IPS-18c (cell line): Measurements from ENCODE around the gene ZNF697.
"Not testable (repeated sequence)": the region's sequence is repeated elsewhere in the genome, so short reads cannot be mapped to it uniquely, and the experiment has no call there.

ENCODE experiments used
- H3K4me3 ChIP-seq: 2 replicates; pipeline ENCODE4 v1.7.0; 2013; ENCODE audit warnings: low read depth, mild to moderate bottlenecking, low read length, moderate library complexity; ENCODE audit not compliant: insufficient read depth
- H3K9me3 ChIP-seq: one replicate; pipeline ENCODE4 v1.6.1; 2013; ENCODE audit warnings: mild to moderate bottlenecking, low read length, moderate library complexity; ENCODE audit not compliant: control insufficient read depth, insufficient read depth

ZNF697 gene

DNA sequence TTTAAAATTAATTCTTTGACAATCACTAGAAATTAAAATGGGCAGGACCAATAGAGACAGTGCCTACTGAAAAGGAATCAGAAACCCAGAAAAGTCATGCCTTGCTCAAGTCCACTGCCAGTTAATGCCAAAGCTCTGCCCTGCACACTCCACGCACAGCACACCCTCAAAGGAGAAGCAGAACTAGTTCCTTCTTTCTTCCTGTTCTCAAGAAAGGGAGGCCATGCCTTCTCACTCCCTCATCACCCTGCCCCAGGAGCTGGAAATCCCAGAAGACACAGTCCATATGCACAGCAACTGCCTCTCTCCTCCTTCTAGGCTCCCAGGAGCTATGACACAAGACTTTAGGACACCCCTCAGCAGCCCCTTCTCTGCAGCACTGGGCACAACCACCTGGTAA is 31.3 kb downstream of the ZNF697 start:
- H3K4me3 ChIP-seq, H3K9me3 ChIP-seq: not testable (repeated sequence)

DNA sequence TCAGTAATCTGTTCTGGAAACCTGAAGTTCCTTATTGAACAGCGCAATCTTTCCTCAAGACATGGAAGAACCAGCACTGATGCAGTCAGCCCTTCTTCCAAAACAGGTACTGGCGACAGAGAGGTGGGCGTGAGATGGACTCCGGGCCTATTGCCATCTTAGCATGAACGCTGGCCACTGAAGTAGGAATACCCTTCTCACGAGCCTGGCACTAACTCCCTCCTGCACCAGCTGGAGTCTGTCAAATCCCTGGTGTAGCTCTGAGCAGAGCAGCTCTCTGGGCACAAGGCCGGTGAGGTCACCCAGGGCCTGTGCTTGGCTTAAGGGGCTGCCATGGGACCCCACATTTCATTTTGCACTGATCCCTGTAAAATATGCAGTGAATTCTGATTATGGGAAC is 33.0 kb downstream of the ZNF697 start:
- H3K4me3 ChIP-seq, H3K9me3 ChIP-seq: not testable (repeated sequence)

DNA sequence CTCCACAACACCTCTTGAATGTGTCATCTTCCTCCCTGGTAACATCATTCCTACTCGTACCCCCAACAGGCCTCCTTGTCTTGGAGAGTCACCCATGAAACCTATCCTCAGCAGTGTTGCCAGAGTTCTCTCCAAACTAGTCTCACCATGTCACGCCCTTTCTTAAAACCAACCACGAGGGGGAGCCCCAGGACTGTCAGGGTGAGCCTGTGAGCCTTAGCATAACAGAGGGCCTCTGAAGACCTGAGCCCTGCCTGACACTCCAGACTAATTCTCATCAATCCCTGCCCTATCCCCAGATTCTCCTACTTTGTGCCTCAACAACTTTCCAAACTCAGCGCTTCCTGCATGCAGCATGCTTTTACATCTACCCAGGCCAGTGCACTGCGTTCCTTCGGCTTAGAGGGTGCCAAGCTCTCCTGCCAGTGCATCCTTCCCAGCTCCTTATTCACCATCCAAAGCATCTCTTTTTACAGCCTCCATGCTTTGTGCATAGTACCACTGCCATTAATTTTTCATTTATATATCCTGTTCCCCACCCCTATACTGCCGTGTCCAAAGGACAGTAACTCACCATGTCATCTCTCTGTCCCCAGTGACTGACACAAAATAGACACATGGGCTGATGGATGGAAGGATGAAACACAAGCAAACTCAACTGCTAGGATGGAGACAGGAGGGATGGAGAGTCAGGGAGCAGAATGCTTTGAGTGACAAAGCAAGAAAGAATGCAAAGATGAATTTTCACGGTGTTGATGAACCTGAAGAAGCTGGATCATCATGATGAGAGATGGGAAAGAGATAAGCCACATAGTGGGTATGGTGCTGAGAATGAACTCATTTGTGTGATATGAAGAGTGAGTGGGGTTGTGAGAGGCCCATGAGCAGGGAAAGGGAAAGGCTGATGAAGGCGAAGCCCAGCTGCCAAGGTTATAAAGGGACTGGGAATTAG is 34.0 kb downstream of the ZNF697 start:
- H3K4me3 ChIP-seq = no peak overlapping the region
- H3K9me3 ChIP-seq = no peaks in the 10 kb centered on the region

DNA sequence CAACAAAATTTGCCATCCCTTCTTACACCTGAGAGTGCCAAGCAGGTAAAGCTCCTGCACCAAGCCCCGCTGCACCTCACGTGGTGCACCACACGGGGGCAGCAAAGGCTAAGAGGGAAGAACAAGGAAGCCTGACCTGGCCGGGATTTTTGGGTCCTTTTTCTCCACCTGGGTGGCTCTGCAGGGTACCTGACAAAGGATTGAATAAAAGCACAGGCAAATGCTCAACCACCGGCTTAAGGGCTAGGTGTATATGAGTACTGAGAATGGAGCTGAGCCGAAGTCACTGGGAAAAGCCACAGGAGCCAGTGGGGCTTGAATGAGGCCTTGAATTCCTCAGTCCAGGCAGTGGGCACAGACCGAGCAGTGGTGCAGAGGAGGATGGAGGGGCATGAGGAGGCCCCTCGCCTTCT is 36.4 kb downstream of the ZNF697 start:
- H3K9me3 ChIP-seq = no peaks in the 10 kb centered on the region
- no peak overlapping the region for H3K4me3 ChIP-seq

DNA sequence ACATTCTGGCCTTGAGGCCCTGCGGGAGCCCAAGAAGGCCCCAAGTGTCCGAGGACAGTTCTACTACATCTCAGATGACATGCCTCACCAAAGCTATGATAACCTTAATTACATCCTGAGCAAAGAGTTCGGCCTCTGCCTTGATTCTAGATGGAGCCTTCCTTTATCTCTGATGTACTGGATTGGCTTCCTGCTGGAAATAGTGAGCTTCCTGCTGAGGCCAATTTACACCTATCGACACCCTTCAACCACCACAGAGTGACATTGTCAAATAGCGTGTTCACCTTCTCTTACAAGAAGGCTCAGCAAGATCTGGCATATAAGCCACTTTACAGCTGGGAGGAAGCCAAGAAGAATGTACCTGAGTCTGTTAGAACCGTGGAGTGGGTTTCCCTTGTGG is 39.2 kb downstream of the ZNF697 start:
- not testable (repeated sequence) for H3K4me3 ChIP-seq, H3K9me3 ChIP-seq

DNA sequence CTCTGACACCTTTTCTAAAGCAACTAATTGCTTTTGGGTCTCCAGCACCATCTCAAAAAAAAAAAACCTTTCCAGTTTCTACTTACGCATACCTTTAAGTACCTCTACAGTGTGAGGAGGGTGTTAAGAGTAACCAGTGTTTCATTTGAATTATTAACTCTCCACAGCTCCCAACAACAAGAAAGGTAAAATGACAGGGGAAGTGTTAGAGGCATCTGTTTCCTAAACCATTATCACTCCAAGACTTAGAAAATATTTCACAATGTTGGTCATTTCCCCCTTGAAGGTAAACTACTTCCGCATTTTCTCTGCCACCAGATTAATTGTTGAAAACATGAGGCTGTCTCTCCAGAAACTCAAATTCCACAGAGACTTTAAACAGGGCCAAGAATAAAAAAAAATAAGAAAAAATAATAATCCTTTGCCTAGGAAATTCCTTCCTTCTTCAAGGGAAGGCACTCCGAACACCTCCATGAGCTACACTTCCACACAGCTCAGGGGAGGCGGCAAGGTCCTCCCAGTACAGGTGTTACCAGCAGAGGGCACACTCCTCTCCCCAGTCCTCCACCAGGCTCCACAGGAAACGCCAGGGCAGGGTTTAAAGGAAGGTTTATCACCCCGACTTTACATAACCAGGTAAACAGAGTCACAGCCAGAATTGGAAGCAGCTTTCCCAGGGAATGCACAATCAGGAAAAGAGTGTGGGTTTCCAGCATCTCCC is 40.8 kb downstream of the ZNF697 start:
- not testable (repeated sequence) for H3K4me3 ChIP-seq

DNA sequence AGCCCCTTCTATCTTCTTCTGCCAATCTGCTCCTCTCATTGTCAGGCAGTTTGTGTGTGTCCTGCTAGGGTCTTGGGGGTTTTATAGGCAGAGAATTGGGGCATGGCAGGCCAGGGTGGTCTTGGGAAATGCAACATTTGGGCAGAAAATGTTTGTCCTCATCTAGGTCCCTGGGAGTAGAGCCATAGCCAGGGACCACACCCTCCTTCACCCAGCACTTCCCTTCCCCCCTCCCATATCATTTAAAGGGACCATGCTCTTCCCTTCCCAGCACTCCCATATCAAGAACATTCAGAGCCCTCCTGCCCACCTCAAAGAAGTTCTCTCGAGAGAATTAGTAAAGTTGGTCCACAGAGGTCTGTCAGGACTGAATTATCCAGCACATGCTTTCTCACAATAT is 41.7 kb downstream of the ZNF697 start:
- no peaks in the 10 kb centered on the region for H3K9me3 ChIP-seq
- no peak overlapping the region for H3K4me3 ChIP-seq

More for the DNA sequence above, 40.8 kb downstream of the ZNF697 start:
- not testable (repeated sequence) for H3K9me3 ChIP-seq

DNA sequence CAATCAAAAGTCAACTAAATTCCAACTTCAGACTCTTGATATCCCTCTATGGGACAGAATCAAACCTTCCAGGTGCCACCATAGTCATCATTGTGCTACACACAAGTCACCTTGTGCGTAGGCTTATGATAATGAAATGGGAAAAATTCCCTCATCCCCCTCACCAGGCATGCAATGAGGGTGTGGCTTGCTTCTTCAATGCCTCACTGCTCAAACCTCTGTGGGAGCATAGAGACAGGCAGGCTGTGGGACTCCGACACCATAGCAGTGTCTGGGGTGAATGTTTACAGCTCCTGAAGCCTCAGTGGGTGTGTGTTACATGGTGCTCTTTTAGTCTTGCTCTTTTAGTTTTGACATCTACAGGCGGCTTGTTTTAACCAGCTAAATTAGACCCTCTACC is 42.4 kb downstream of the ZNF697 start:
- no peaks in the 10 kb centered on the region for H3K9me3 ChIP-seq
- no peak overlapping the region for H3K4me3 ChIP-seq

DNA sequence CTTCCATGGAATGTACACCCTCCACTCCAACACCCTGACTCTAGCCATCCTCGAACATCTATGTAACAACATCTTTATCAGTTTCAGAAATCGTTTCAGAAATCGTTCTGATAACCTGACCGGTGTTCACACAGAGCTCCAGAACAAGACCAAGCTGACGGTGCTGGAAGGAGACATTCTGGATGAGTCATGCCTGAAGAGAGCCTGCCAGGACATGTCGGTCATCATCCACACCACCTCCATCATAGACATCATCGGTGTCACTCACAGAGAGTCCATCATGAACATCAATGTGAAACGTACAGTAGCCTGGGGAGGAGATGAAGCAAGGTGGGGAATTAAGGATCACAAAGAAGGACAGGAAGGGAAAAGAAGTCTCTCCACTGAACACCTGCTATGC is 43.0 kb downstream of the ZNF697 start:
- not testable (repeated sequence) for H3K4me3 ChIP-seq, H3K9me3 ChIP-seq

DNA sequence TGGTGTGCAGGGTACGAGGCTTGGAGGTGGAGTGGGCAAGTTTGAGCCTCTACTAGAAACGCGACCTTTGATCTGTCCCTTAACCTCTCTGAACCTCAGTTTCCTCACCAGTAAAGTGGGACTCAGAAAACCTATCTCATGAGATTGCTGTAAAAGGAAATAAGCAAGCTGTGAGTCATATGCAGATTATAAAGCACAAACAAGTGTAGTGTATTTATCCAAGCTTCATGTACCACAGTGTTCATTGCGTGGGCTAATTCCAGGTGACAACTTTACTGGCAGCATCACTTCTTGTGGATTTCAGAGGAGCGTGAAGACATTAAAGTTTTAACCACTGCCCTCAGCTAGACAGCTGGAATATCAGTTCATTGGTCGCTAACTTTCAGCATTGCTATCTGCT is 44.4 kb downstream of the ZNF697 start:
- H3K9me3 ChIP-seq = no peaks in the 10 kb centered on the region
- H3K4me3 ChIP-seq = no peak overlapping the region

DNA sequence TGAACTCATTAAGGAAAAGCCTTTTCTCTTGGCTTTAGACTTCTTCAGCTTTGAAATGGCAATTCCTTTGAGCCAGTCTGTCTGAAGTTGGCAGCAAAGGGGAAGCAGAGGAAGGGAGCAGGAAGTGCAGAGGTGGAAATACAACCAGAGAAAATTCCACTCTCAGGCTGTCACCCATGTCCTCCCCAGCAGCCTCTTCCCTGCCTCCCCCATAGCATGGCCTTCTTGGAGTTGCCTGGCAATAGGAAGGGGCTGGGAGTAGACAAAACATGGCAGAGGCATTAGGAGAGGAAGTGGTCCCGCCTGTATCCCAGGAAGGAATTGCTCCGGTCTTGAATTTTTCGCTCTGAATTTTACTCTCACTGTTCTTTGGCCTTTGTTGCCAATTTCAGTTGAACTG is 44.8 kb downstream of the ZNF697 start:
- H3K9me3 ChIP-seq, H3K4me3 ChIP-seq: not testable (repeated sequence)

DNA sequence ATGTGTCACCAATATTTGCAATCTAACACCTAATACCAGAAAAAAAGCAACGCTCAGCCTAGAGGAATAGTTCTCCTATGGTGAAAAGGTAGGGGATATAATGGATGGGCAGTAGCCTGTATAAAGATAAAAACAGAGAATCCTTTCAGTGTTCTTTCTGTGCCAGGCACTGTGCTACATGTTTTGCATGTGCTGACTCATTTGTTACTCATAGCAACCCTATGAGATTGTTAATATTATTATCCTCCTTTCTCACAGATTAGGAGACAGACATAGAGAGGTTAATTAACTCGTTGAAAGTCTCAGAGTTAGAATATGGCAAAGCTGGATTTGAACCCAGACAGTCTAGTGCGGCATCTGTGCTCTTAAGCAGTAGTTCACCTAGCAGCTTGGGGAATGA is 45.3 kb downstream of the ZNF697 start:
- not testable (repeated sequence) for H3K4me3 ChIP-seq, H3K9me3 ChIP-seq

DNA sequence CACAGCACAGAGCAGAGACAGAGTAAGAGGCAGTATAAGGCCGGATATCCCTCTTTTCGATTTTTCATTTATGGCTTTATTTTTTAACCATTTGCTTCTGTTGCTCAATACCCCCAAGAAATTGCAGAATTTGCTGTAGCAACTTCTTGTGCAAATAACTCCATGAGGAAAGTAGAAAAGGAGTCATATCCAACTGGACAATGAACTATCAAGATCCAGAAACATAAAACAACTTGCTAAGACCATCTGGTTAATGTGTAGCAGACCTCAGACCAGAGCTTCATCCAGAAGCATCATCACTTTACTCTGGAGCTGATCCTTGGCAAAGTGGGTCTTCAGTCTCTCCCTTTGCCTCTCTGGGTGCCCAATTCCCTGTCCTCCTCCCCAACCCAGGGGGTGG is 45.9 kb downstream of the ZNF697 start:
- H3K4me3 ChIP-seq = no peak overlapping the region

DNA sequence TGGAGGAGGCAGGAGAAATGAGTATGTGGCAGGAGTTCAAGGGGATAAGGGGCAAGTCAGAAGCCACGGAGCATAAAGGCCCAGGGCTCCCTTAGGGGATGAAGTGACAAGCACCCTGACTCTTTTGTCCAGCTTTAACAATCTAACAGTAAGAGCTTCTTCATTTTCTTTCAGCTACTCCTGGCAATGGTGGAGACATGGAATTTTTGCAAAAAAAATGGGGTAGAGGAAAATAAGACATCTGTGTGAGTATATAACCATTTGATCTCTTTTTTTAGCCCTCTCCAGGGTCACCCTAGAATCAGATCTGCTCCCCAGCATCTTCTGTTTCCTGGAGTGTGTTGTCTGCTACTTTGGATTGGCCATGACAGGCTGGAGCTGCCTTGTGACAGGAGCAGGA is 47.1 kb downstream of the ZNF697 start:
- H3K4me3 ChIP-seq = no peak overlapping the region
- no peaks in the 10 kb centered on the region for H3K9me3 ChIP-seq

More for the DNA sequence above, 45.9 kb downstream of the ZNF697 start:
- H3K9me3 ChIP-seq = no peaks in the 10 kb centered on the region

DNA sequence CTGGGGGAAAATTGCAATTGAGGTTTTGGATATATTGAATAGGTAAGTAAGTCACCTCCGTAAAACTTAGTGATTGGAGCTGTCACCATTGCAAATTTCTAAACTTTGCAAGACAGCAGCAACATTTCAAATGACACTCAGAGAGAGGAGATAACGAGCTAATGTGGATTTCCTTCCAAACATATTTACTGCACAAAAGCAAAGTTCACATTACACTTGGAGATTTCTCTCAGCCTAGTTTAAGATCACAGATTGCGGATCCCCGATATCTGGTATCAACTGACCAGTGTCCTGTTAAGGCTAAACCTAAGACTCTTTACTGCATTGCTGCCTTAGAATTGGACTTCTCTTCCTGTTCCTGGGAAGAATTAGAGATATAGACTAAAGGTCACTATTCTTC is 47.5 kb downstream of the ZNF697 start:
- Histone ChIP-seq H3K4me3 (no peak overlapping the region), H3K9me3 (no peaks in the 10 kb centered on the region)

DNA sequence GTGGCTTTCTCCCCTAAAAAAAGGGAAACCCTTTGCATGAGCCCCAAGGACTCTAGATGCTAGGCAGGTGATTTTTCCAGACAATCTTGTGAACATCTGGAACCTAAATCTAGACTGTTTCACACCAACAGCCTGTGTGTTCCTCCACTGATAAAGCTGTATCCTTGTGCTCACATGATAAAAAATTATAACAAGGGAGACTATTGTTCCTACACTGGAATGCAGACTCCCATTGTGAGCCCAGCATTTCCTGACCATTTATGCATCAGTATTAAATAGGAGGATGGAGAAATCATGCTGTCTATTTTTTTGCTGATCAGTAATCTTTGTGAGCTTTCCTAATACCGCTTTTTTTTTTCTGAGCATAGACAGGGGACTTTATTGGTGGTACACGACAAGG is 52.5 kb downstream of the ZNF697 start:
- H3K4me3 ChIP-seq = no peak overlapping the region
- H3K9me3 ChIP-seq = no peaks in the 10 kb centered on the region

DNA sequence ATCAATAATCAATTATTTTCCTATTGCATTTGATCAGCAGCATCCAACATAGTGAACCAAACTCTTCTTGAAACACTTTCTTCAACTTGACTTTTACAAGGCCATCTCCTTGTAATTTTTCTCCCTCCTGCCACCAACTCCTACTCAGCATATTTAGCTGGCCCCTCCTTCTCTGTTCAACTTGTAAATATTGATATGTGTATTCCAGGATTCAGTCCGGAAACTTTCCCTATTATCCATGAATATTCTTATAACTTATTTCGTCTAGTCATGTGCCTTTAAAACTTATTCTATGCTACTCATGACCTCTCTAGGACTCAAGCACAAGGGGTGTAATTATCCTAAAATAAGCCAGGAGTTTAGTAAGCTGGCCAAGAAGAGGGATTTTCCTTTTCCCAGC is 52.9 kb downstream of the ZNF697 start:
- H3K9me3 ChIP-seq = no peaks in the 10 kb centered on the region
- H3K4me3 ChIP-seq = no peak overlapping the region

DNA sequence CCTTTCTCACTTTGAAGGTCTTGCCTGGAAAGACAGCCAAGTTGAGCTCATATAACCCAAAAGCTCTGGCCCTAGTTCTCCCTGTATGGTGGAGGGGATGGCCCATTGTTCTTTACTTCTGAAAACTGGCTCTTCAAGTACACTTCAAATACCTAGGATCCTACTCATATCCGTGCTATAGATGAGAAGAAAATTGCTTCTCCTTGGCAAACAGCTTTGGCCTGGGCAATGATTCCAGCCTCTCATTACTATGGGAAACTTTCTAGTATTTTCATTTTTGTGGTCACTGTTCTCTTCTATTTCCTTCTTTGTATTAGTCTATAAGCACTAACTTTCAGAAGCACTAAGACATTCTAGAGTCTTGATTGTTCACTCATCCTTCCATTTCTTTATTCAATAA is 53.7 kb downstream of the ZNF697 start:
- H3K9me3 ChIP-seq = no peaks in the 10 kb centered on the region
- no peak overlapping the region for H3K4me3 ChIP-seq
